ENCODE data around the gene IFNA5. TPM values are rescaled to one million over a fixed set of nuclear protein-coding genes. Genes with fewer than 3 reads are reported as not detected.

The IFNA5 gene
- total RNA-seq, 4 donors from 2014 or later, result not detected

DNA sequence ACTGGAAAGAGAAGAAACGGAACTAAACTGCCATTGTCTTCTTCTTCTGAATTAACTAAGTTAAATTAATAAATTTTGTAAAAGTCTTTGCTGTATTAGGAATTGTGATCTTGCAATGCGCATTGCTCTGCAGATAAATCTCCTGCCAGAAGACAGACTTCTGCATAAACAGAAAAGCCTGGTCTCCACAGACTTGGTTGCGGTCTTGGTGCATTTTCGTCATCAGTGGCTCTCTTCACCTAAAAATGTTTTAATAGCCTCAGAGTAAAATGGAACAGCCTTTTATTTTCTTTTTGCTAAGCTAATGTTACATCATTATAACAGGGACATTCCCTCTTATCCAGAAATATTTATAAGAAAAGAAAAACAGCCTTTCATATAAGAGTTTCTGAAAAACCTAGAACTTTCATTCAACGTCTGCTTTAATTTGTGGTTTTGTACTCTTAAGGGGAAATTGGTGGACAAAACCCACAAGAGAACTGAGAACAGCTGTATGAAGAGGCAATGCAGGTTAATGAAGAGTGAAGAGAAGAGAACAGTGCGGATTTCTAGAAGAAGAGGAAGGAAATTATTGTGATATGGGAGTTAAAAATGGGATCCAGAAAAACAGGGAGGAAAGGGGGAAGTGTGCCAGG is 10.1 kb downstream of the IFNA5 start:
- 63 to 80% methylated on average over 6 of the region's 6 CpGs for WGBS, 2 donors
- intact Hi-C loops (cut with DNase I), result no loop called here
- H3K27ac ChIP-seq, result no peak overlapping the region

GRCh38 chr9:21294364-21294774 is 10.7 kb downstream of the IFNA5 start:
- intact Hi-C loops (cut with DNase I), result no loop called here
- no peak overlapping the region for H3K4me3 ChIP-seq (replicated peaks in 1 of 3)
- H3K4me1 ChIP-seq, result no peaks in the 10 kb centered on the region
- no peaks in the 10 kb centered on the region for H3K27me3 ChIP-seq
- WGBS, 2 donors, result 71 to 90% methylated on average over 1 of the region's 1 CpG
- no peak for DNase-seq
- H3K27ac ChIP-seq, result no peak overlapping the region
- no peaks in the 10 kb centered on the region for H3K9me3 ChIP-seq
- H3K36me3 ChIP-seq, result no peaks in the 10 kb centered on the region
- no peak for TF ChIP-seq POLR2A (IDR thresholded peaks at IDR 0.05)
- TF ChIP-seq, protein P1, sequence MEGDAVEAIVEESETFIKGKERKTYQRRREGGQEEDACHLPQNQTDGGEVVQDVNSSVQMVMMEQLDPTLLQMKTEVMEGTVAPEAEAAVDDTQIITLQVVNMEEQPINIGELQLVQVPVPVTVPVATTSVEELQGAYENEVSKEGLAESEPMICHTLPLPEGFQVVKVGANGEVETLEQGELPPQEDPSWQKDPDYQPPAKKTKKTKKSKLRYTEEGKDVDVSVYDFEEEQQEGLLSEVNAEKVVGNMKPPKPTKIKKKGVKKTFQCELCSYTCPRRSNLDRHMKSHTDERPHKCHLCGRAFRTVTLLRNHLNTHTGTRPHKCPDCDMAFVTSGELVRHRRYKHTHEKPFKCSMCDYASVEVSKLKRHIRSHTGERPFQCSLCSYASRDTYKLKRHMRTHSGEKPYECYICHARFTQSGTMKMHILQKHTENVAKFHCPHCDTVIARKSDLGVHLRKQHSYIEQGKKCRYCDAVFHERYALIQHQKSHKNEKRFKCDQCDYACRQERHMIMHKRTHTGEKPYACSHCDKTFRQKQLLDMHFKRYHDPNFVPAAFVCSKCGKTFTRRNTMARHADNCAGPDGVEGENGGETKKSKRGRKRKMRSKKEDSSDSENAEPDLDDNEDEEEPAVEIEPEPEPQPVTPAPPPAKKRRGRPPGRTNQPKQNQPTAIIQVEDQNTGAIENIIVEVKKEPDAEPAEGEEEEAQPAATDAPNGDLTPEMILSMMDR (IDR thresholded peaks at IDR 0.05), result no peak

More for the DNA sequence above, 10.1 kb downstream of the IFNA5 start:
- H3K36me3 ChIP-seq, result no peaks in the 10 kb centered on the region
- H3K4me1 ChIP-seq, result no peaks in the 10 kb centered on the region
- H3K9me3 ChIP-seq, result no peaks in the 10 kb centered on the region
- H3K4me3 ChIP-seq (replicated peaks in 1 of 3), result no peak overlapping the region
- no peak for TF ChIP-seq POLR2A (IDR thresholded peaks at IDR 0.05)
- TF ChIP-seq, protein P1 (IDR thresholded peaks at IDR 0.05), result no peak
- no peaks in the 10 kb centered on the region for H3K27me3 ChIP-seq
- no peak for DNase-seq

DNA sequence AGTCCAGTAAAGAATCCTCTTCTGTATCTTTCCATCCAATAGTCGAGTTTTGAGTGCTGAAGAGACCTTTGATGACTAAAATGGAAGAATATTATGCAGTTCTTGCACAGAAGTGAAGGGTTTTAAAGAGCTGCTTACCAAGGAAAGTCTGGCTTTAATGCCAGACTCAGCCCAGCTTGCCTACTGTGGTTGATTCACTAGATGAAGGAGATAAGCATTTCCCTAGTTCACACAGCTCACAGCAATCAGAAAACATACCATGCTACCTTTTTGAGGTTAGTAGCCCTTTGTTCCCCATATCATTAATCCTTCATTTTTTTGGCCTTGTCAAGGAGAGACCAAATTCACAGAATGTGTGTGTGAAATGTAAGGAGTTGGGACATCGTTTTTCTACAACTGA is 15.3 kb downstream of the IFNA5 start:
- no peaks in the 10 kb centered on the region for H3K27me3 ChIP-seq
- no peak overlapping the region for H3K27ac ChIP-seq
- H3K36me3 ChIP-seq, result no peaks in the 10 kb centered on the region
- TF ChIP-seq, protein P1 (IDR thresholded peaks at IDR 0.05), result no peak
- no peak for TF ChIP-seq POLR2A (IDR thresholded peaks at IDR 0.05)
- H3K4me1 ChIP-seq, result no peaks in the 10 kb centered on the region
- WGBS, 2 donors, result 62 to 65% methylated on average over 2 of the region's 2 CpGs
- H3K4me3 ChIP-seq (replicated peaks in 1 of 3), result no peak overlapping the region
- no peak for DNase-seq
- no peaks in the 10 kb centered on the region for H3K9me3 ChIP-seq
- intact Hi-C loops (cut with DNase I), result no loop called here

DNA sequence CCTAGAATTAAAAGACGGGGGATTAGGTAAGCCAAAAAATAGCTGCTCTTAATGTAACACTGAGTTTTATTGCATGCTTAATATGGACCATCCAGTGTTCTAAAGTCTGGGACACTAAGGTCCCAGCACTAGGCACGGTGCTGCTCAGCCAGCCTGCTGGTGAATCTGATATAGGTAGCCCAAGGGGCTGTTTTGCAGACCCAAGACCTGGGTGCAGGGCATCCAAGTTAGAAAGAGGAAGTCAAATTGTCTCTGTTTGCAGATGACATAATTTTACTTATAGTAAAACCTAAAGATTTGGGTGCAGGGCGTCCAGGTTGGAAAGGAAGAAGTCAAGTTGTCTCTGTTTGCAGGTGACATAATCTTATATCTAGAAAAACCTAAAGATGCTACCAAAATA is 17.8 kb downstream of the IFNA5 start:
- 82 to 86% methylated on average over 3 of the region's 3 CpGs for WGBS, 2 donors
- H3K4me3 ChIP-seq (replicated peaks in 1 of 3), result no peak overlapping the region
- H3K27me3 ChIP-seq, result no peaks in the 10 kb centered on the region
- TF ChIP-seq, protein P1 (IDR thresholded peaks at IDR 0.05), result no peak
- no peak for TF ChIP-seq POLR2A (IDR thresholded peaks at IDR 0.05)
- no peaks in the 10 kb centered on the region for H3K9me3 ChIP-seq
- intact Hi-C loops (cut with DNase I), result no loop called here
- DNase-seq, result no peak
- no peak overlapping the region for H3K27ac ChIP-seq
- H3K4me1 ChIP-seq, result no peaks in the 10 kb centered on the region
- no peaks in the 10 kb centered on the region for H3K36me3 ChIP-seq

- no peaks in the 10 kb centered on the region for H3K27me3 ChIP-seq
- no peak overlapping the region for H3K27ac ChIP-seq
- TF ChIP-seq, protein P1 (IDR thresholded peaks at IDR 0.05), result no peak
- no peak for TF ChIP-seq POLR2A (IDR thresholded peaks at IDR 0.05)
- WGBS, 2 donors, result 84 to 89% methylated on average over 5 of the region's 5 CpGs
- DNase-seq, result no peak
- no peak overlapping the region for H3K4me3 ChIP-seq (replicated peaks in 1 of 3)
- intact Hi-C loops (cut with DNase I), result no loop called here
- H3K9me3 ChIP-seq, result no peaks in the 10 kb centered on the region
- no peaks in the 10 kb centered on the region for H3K4me1 ChIP-seq
- no peaks in the 10 kb centered on the region for H3K36me3 ChIP-seq
Observed at GRCh38 chr9:21286659-21287058, 18.5 kb downstream of the IFNA5 start.
